HG03354 (cell line): ENCODE measurements around the gene CABLES2.

Experiments used
- ATAC-seq: cut with Tn5 transposase; IDR thresholded peaks from one replicate; pipeline ENCODE4 v1.9.1; 2021; ENCODE audit warnings: mild to moderate bottlenecking; ENCODE audit not compliant: unreplicated experiment, poor library complexity, severe bottlenecking

Gene CABLES2

GRCh38 chr20:62407221-62407992, at the start of gene CABLES2:
Gene CABLES2, minus strand, starts transcription at chr20:62407285. Its CDS starts 9 bp downstream, at chr20:62407276.
- ATAC-seq: peak; percentile 87

- ATAC-seq: no peak
Observed at GRCh38 chr20:62455929-62456328, 48.8 kb upstream of the CABLES2 start.

GRCh38 chr20:62454904-62455636, 48.0 kb upstream of the CABLES2 start:
- ATAC-seq: no peak

GRCh38 chr20:62453186-62453808, 46.2 kb upstream of the CABLES2 start:
- no peak for ATAC-seq

- no peak for ATAC-seq
Observed at GRCh38 chr20:62452475-62453095, 45.5 kb upstream of the CABLES2 start.

- no peak for ATAC-seq
Observed at GRCh38 chr20:62451970-62452369, 44.9 kb upstream of the CABLES2 start.

GRCh38 chr20:62451156-62451767, 44.2 kb upstream of the CABLES2 start:
- no peak for ATAC-seq

- no peak for ATAC-seq
Observed at GRCh38 chr20:62449951-62450691, 43.0 kb upstream of the CABLES2 start.

GRCh38 chr20:62448788-62449187, 41.7 kb upstream of the CABLES2 start:
- no peak for ATAC-seq

GRCh38 chr20:62448038-62448437, 41.0 kb upstream of the CABLES2 start:
- ATAC-seq: no peak

GRCh38 chr20:62446888-62447869, 40.1 kb upstream of the CABLES2 start:
- no peak for ATAC-seq

GRCh38 chr20:62446481-62446880, 39.4 kb upstream of the CABLES2 start:
- no peak for ATAC-seq

GRCh38 chr20:62445553-62446340, 38.7 kb upstream of the CABLES2 start:
- ATAC-seq: no peak

- ATAC-seq: no peak
Observed at GRCh38 chr20:62444286-62444685, 37.2 kb upstream of the CABLES2 start.

GRCh38 chr20:62441987-62442539, 35.0 kb upstream of the CABLES2 start:
- no peak for ATAC-seq

GRCh38 chr20:62439218-62439617, 32.1 kb upstream of the CABLES2 start:
- ATAC-seq: no peak

GRCh38 chr20:62437927-62438326, 30.8 kb upstream of the CABLES2 start:
- no peak for ATAC-seq
